K562 (cell line): ENCODE results near the gene PRKG1.

Source experiments
- GABPB1 ChIP-seq: sonication (generic); formaldehyde crosslinking; IDR thresholded peaks from 2 replicates; pipeline ENCODE4 v1.8.0; 2022; ENCODE audit warnings: mild to moderate bottlenecking, missing genetic modification reagents
- POLR2A ChIP-seq: fragments of 450-650 bp; conservative IDR thresholded peaks from 2 replicates; pipeline ENCODE4 v1.6.1; 2016
- ZFP30 ChIP-seq: fragments of 250-450 bp; sonication (Bioruptor Pico); IDR thresholded peaks from 2 replicates; pipeline ENCODE4 v1.8.0; 2022; ENCODE audit warnings: moderate library complexity, mild to moderate bottlenecking, inconsistent platforms, borderline replicate concordance

DNA sequence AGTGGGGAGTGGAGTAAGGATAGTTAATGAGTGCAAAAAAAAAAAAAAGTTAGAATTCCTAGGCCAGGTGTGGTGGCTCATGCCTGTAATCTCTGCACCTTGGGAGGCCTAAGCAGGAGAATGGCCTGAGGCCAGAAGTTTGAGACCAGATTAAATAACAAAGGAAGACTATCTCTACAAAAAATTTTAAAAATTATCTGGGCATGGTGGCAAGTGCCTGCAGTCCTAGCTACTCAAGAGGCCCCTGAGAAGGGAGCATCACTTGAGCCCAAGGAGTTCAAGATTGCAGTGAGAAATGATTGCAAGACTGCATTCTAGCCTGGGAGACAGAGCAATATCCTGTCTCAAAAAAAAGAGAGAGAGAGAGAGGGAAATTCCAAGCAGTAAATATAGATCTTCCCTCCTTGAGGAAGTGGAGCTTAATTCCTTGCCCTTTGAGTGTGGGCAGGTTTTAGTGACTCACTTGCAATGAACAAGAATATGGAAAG is 644.6 kb downstream of the PRKG1 start:
- TF ChIP-seq GABPB1 (CRISPR knock-in tag) (no peak), ZFP30 (CRISPR knock-in tag) (no peak), POLR2A (no peak)
